Measurements from ENCODE around the gene WDSUB1. TPM values are rescaled to one million over a fixed set of nuclear protein-coding genes. Genes with fewer than 3 reads are reported as not detected.

Gene WDSUB1
- total and polyA plus RNA-seq, 2 experiments from 2014 or later = 17.7 to 18.6 TPM

DNA sequence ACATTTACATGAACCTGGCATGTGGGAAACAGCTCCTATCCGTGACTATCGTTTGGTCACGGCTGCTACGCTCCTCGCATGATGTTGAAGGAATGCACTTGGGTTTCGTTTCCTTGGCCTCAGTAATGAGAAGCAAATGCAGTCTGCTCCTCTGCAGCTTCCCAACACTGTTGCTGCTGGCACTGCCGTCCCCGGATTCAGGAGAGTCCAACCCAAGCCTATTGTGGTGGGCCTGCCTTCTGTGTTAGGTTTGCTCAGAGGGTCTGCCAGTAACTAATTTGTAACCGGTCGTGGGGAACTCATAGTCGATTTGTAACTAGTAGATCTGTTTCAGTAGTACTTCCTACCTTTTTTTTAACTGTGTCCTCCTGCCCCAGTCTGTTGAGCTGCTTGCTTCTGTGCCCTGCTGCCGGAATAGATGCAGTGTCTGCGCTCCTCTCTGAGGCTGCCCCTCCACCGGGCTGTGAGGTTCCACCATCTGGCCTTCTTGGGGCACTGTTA lies 58.4 kb downstream of the WDSUB1 start:
- H3K4me2 ChIP-seq = no peak overlapping the region

DNA sequence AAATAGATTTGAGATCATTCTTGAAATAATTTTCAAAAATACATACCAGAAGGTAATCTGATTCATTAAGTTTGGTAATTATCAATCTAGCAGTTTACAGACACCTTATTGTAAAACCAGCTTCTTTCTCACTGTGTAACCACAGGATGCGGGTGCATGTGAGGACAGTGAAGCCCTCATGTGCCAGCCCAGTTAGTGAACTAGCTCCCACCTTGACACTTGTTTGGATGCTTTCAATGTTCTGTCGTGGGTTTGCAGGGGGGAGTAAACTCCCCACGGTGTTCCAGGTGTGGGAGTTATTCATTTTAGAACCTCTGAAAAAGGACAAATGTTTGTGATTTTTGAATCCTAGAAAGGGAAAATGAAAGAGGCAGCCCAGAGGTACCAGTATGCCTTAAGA lies 59.0 kb downstream of the WDSUB1 start:
- Histone ChIP-seq H3K79me2 (no peaks in the 10 kb centered on the region), H3K9me2 (replicated peaks; ENCODE audit: insufficient read depth) (no peaks in the 10 kb centered on the region), H3K27ac (no peak overlapping the region), H3K4me3 (no peak overlapping the region), H3K9me3 (ENCODE audit: low read depth) (no peaks in the 10 kb centered on the region), H3K36me3 (replicated peaks; ENCODE audit: insufficient read depth, low read depth) (no peaks in the 10 kb centered on the region), H3K4me2 (no peak overlapping the region), H2AFZ (no peak overlapping the region), H3K4me1 (ENCODE audit: insufficient read depth) (no peaks in the 10 kb centered on the region), H4K20me1 (ENCODE audit: insufficient read depth, poor library complexity, severe bottlenecking) (no peaks in the 10 kb centered on the region), H3K27me3 (no peaks in the 10 kb centered on the region)
- 67% methylated on average over 3 of the region's 3 CpGs for WGBS (ENCODE audit: low lambda C conversion rate, missing lambda C conversion rate)
- TF ChIP-seq EZH2 (IDR thresholded peaks at IDR 0.05; ENCODE audit: borderline replicate concordance) (no peak), EZH2phosphoT487 (IDR thresholded peaks at IDR 0.05; ENCODE audit: low read depth, severe bottlenecking, unreplicated experiment) (no peak)
- TF ChIP-seq, protein P1, sequence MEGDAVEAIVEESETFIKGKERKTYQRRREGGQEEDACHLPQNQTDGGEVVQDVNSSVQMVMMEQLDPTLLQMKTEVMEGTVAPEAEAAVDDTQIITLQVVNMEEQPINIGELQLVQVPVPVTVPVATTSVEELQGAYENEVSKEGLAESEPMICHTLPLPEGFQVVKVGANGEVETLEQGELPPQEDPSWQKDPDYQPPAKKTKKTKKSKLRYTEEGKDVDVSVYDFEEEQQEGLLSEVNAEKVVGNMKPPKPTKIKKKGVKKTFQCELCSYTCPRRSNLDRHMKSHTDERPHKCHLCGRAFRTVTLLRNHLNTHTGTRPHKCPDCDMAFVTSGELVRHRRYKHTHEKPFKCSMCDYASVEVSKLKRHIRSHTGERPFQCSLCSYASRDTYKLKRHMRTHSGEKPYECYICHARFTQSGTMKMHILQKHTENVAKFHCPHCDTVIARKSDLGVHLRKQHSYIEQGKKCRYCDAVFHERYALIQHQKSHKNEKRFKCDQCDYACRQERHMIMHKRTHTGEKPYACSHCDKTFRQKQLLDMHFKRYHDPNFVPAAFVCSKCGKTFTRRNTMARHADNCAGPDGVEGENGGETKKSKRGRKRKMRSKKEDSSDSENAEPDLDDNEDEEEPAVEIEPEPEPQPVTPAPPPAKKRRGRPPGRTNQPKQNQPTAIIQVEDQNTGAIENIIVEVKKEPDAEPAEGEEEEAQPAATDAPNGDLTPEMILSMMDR (IDR thresholded peaks at IDR 0.05; ENCODE audit: poor library complexity) = no peak
- no peak for DNase-seq (ENCODE audit: low spot score)

More for the DNA sequence above, 58.4 kb downstream of the WDSUB1 start:
- Histone ChIP-seq H3K9me3 (ENCODE audit: low read depth) (no peaks in the 10 kb centered on the region), H3K4me3 (no peak overlapping the region), H3K27me3 (no peaks in the 10 kb centered on the region), H2AFZ (no peak overlapping the region), H3K4me1 (ENCODE audit: insufficient read depth) (no peaks in the 10 kb centered on the region), H4K20me1 (ENCODE audit: insufficient read depth, poor library complexity, severe bottlenecking) (no peaks in the 10 kb centered on the region), H3K9me2 (replicated peaks; ENCODE audit: insufficient read depth) (no peaks in the 10 kb centered on the region), H3K27ac (no peak overlapping the region), H3K36me3 (replicated peaks; ENCODE audit: insufficient read depth, low read depth) (no peaks in the 10 kb centered on the region), H3K79me2 (no peaks in the 10 kb centered on the region)
- 87% methylated on average over 14 of the region's 14 CpGs for WGBS (ENCODE audit: low lambda C conversion rate, missing lambda C conversion rate)
- no peak for TF ChIP-seq EZH2 (IDR thresholded peaks at IDR 0.05; ENCODE audit: borderline replicate concordance)
- TF ChIP-seq EZH2phosphoT487 (IDR thresholded peaks at IDR 0.05; ENCODE audit: low read depth, severe bottlenecking, unreplicated experiment) = no peak
- TF ChIP-seq, protein P1 (IDR thresholded peaks at IDR 0.05; ENCODE audit: poor library complexity) = no peak
- no peak for DNase-seq (ENCODE audit: low spot score)

DNA sequence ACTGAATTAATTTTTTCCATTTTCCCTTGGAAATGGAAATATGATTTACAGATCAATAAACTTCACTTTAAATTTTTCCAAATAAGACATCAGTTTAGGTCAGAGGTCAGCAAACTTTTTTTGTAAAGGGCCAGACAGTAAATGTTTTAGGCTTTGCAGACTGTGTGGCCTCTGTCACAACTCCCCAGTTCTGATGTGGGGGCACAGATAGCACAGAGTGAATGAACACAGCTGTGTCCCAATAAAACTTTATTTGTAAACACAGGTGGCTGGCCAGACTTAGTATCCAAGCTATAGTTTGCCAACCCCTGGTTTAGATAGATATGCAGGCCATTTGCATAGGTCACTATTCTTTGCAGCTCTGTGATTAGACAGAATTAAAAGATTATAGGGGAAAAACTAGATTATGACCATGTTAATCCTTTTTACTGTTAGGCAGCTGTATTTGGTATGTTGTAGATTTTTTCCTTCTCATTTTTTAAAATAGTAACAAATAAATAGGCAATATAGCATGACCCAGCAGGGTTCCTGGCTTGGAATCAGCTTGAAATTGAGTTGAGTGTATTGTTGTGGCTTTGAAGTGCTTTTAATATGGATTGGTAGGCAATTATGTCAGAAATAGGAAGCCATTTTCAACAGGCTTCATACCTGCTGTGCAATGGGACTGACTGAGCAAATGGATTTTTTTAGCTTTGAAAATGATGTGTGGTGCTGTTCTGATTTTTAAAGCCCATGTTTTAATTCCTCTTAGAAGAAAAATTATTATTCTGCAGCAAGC lies 59.7 kb downstream of the WDSUB1 start:
- DNase-seq (ENCODE audit: low spot score) = no peak
- Histone ChIP-seq H3K36me3 (replicated peaks; ENCODE audit: insufficient read depth, low read depth) (no peaks in the 10 kb centered on the region), H3K79me2 (no peaks in the 10 kb centered on the region), H2AFZ (no peak overlapping the region), H3K27ac (no peak overlapping the region), H3K27me3 (no peaks in the 10 kb centered on the region), H4K20me1 (ENCODE audit: insufficient read depth, poor library complexity, severe bottlenecking) (no peaks in the 10 kb centered on the region), H3K9me3 (ENCODE audit: low read depth) (no peaks in the 10 kb centered on the region), H3K4me2 (no peak overlapping the region), H3K4me3 (no peak overlapping the region), H3K4me1 (ENCODE audit: insufficient read depth) (no peaks in the 10 kb centered on the region), H3K9me2 (replicated peaks; ENCODE audit: insufficient read depth) (no peaks in the 10 kb centered on the region)
- TF ChIP-seq EZH2phosphoT487 (IDR thresholded peaks at IDR 0.05; ENCODE audit: low read depth, severe bottlenecking, unreplicated experiment) (no peak), EZH2 (IDR thresholded peaks at IDR 0.05; ENCODE audit: borderline replicate concordance) (no peak)
- TF ChIP-seq, protein P1 (IDR thresholded peaks at IDR 0.05; ENCODE audit: poor library complexity) = no peak
